Inflammatory macrophage (primary cell): ENCODE results near the gene SNX13.
A peak's percentile ranks its signal among the peaks of the same experiment; 100 is the strongest.

ENCODE experiments used
- DNase-seq, 2 donors: peaks; one replicate each; pipeline ENCODE4 v3.0.0-alpha.2; 2020 to 2022

The SNX13 gene

GRCh38 chr7:17774248-17774647, 166.0 kb downstream of the SNX13 start:
- DNase-seq = peak; percentile 6 to 67

DNA sequence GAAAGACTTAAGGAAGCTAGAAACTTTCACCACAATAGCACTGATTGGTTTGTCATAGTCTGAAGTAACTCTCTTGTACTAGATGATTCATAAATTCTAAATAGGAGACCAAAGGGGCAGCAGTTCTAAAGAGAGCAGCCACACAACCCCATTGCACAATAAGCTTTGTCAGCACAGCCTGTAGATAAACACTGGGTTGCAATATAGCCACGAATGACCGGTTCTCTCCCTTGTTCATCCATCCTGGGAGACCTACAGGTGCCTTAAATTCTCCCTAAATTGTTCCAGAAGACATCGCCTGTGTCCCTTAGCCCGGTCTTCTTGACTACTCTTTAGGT, 167.0 kb downstream of the SNX13 start:
- peak; percentile 90 to 91 for DNase-seq

DNA sequence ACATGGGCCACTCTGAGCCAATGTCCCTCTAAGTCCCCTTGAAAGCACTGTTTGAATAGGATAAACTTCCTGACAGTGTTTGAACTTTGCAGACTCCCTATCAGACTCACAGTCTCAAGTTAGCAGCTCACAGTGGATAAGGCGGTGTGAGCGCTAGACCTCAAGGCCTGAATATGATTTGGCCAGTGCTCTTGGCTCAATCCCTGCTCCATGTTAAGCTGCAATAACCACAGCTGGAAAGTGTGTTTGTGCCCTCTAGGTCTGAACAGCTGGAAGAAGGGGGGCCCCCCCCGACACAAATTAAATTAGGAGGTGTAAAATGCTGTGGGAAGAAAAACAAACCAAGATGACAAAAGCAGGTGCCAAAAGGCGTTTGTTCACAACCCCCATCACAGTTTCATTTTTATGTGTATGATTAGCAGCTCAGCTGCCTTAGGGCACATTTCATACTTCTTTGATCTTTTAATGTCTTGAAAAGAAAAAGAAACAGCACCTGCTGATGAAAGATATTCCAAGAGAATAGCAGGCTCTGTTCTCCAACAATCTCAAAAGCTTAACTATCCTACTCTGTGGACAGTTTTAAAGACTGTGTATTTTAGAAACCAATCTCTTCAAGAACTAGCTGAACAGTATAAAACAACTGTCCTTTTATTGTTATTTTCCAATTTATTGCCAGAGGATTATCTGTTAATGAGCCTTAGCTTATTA, 167.6 kb downstream of the SNX13 start:
- DNase-seq = no peak

- DNase-seq = no peak
Observed at GRCh38 chr7:17771901-17772408, 168.3 kb downstream of the SNX13 start.

DNA sequence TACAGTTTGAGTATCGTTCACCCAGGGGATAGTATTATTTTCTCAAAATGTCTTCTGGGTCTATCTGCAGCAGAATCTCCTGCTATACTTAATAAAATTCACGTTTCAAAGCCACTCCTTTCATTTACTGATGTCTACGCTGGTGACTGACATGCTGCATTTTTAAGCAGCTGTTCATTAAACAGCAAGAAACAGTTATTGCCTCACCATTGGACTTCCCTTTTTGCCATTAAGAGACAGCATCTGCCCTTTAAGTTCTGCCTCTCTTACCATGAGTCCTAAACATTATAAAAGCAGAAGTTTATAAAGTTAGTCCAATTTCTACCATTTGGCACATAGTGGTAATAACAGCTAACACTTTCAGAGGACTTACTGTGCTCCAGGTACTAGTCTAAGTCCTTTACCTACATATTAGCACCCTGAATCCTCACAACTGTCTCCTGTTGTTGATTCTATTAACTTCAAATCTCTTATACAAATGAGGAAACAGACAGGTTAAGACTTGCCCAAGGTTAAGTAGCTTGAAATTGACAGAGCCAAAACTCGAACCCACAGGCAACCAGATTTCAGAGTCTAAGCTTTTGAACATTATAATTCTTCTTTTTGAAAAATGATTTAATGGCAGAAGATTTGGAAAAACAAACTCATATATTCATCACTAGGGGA, 169.5 kb downstream of the SNX13 start:
- peak; percentile 87 to 95 for DNase-seq

DNA sequence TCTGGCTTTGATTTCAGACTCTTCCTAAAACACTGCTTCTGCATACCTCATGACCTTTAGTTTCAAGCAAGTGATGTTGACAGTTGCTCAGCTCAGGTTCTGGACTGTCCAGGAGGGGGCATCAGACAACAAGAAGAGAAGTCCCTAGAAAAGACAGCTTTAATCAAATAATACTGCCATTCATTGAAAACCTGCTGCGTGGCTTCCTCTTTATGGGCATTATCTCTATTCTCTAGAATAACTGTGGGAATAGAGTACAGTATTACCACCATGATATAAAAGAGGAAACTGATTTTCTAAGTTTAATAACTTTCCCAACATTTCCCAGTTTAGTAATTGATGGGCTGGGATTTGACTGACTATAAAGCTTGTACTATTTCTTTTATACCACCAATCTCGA, 170.4 kb downstream of the SNX13 start:
- peak; percentile 80 to 83 for DNase-seq

- DNase-seq = no peak
Observed at GRCh38 chr7:17758008-17758407, 182.3 kb downstream of the SNX13 start.

DNA sequence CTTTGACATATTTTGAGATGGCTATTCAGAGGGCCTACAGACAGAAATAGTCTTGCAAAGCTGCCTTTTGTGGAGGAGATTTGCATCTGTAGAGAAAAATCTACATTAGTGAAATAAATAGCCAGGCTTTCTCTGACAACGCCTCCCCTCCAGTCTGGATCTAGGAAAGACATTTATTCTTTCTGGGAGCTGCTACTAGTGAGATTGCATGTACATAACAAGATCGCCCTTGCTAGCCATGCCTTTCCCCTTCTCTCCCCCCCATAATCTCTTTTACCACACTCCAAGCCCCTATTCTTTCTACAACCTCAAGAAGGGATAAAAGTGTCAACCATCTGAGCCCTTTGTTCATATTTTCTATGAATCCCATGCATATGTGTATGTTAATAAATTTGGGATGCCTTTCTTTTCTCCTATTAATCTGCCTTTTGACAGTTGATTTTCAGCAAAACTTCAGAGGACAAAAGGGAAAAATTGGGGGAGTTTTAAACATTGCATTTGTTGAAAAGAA, 194.2 kb downstream of the SNX13 start:
- no peak for DNase-seq

DNA sequence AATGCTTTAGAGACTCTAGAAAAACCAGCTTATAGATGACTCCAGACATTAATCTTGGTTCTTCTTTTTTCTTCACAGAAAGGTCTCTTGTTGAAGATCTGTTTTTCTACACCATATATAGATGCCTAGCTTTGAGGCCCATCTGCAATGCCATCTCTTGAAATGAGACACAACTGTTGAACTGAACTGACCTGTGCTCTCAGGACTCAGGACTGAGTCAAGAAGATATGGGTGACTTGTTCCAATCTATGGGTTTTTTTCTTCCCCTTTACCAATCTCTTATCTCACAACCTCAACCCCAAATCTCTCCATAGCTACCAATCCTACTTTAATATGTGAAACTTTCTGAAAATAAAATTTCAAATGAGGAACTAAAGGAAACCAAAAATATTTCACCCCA, 194.7 kb downstream of the SNX13 start:
- DNase-seq = no peak

DNA sequence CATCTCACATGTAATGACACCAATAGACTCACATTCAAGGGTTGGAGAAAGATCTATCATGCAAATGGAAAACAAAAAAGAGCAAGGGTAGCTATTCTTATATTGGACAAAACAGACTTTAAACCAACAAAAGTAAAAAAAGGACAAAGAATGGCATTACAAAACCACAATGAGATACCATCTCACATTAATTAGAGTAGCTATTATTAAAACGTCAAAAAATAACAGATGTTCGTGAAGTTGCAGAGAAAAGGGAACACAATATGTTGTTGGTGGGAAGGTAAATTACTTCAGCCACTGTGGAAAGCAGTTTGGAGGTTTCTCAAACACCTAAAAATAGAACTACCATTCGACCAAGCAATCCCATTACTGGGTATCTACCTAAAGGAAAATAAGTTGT, 197.0 kb downstream of the SNX13 start:
- no peak for DNase-seq

- no peak for DNase-seq
Observed at GRCh38 chr7:17741426-17741825, 198.9 kb downstream of the SNX13 start.
